ENCODE data around the gene CLDN5. TPM values are rescaled to one million over a fixed set of nuclear protein-coding genes. Genes with fewer than 3 reads are reported as not detected.

Gene CLDN5
- total and polyA plus RNA-seq, 2 donors (not counting 1 experiment from before 2014, with no cell fraction given) = not detected

DNA sequence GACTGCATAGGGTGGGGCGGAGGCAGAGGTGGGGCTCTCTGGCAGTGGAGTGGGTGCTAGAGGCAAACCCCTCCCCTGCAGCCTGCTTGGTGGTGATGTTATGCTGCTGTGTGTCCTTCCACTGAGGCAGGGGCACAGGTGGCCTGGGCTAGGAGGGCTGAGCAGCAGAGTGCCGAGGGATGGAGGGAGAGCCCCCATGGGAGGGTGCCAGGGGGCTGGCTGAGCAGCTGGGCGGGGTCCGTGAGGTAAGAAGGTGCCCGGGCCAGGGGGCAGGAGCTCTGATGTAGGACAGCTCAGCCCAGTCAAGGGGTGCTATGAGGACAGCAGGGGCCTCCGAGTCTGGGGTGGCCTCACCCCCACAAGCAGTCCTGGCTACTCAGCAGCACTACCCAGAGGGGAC is 4.2 kb downstream of the CLDN5 start:
- Histone ChIP-seq H2AFZ (ENCODE audit: insufficient read depth, low read depth, low read length, poor library complexity, severe bottlenecking) (no peak overlapping the region), H3K79me2 (ENCODE audit: control insufficient read depth, insufficient read depth, low read length) (no peaks in the 10 kb centered on the region), H3K4me2 (replicated peaks; ENCODE audit: low read depth, low read length, poor library complexity, severe bottlenecking) (no peak overlapping the region), H3K4me1 (ENCODE audit: control insufficient read depth in 2 of 2, insufficient read depth in 2 of 2, low read length in 2 of 2) (peaks cover 8 to 18% of the 10 kb centered on the region in 2 donors), H3K4me3 (ENCODE audit: control extremely low read depth in 1 of 5, extremely low read depth in 1 of 5, insufficient read depth in 1 of 5, low read depth in 2 of 5, low read length in 4 of 5) (no peak overlapping the region), H3K9ac (ENCODE audit: low read length) (no peak overlapping the region), H3K27me3 (replicated peaks in 1 of 4; ENCODE audit: control extremely low read depth in 1 of 4, control insufficient read depth in 3 of 4, insufficient read depth in 4 of 4, low read length in 3 of 4) (peaks cover 0 to 23% (median 2%) of the 10 kb centered on the region in 4 experiments), H4K20me1 (ENCODE audit: control insufficient read depth, insufficient read depth, low read length, poor library complexity, severe bottlenecking) (no peaks in the 10 kb centered on the region), H3K9me3 (ENCODE audit: control extremely low read depth in 1 of 3, control insufficient read depth in 2 of 3, insufficient read depth in 1 of 3, low read length in 2 of 3) (peaks cover 0 to 2% (median 0%) of the 10 kb centered on the region in 3 donors), H3K36me3 (replicated peaks in 1 of 2; ENCODE audit: control extremely low read depth in 1 of 2, control insufficient read depth in 1 of 2, extremely low read depth in 1 of 2, insufficient read depth in 2 of 2, low read length in 1 of 2) (no peaks in the 10 kb centered on the region), H3K27ac (ENCODE audit: low read length in 2 of 2) (no peak overlapping the region)
- ATAC-seq (ENCODE audit: low read depth) (no peak), DNase-seq (no peak)
- Mint-ChIP-seq H3K9me3 (ENCODE audit: insufficient read depth) (no peaks in the 10 kb centered on the region), H3K27ac (no peak overlapping the region), H3K27me3 (peaks cover 5% of the 10 kb centered on the region), H3K4me1 (peaks cover 11% of the 10 kb centered on the region), H3K4me3 (no peak overlapping the region)
- intact Hi-C loops (cut with micrococcal nuclease) = no loop called here
- WGBS (ENCODE audit: insufficient coverage) = 98% methylated on average over 6 of the region's 6 CpGs
- ChIA-PET POLR2A (no interaction called here), CTCF (no interaction called here)
- TF ChIP-seq, protein P1, sequence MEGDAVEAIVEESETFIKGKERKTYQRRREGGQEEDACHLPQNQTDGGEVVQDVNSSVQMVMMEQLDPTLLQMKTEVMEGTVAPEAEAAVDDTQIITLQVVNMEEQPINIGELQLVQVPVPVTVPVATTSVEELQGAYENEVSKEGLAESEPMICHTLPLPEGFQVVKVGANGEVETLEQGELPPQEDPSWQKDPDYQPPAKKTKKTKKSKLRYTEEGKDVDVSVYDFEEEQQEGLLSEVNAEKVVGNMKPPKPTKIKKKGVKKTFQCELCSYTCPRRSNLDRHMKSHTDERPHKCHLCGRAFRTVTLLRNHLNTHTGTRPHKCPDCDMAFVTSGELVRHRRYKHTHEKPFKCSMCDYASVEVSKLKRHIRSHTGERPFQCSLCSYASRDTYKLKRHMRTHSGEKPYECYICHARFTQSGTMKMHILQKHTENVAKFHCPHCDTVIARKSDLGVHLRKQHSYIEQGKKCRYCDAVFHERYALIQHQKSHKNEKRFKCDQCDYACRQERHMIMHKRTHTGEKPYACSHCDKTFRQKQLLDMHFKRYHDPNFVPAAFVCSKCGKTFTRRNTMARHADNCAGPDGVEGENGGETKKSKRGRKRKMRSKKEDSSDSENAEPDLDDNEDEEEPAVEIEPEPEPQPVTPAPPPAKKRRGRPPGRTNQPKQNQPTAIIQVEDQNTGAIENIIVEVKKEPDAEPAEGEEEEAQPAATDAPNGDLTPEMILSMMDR (IDR thresholded peaks at IDR 0.05) = no peak
- TF ChIP-seq EZH2 (IDR thresholded peaks at IDR 0.05; ENCODE audit: borderline replicate concordance, insufficient read depth, low read depth, low read length, poor library complexity, severe bottlenecking) = no peak

DNA sequence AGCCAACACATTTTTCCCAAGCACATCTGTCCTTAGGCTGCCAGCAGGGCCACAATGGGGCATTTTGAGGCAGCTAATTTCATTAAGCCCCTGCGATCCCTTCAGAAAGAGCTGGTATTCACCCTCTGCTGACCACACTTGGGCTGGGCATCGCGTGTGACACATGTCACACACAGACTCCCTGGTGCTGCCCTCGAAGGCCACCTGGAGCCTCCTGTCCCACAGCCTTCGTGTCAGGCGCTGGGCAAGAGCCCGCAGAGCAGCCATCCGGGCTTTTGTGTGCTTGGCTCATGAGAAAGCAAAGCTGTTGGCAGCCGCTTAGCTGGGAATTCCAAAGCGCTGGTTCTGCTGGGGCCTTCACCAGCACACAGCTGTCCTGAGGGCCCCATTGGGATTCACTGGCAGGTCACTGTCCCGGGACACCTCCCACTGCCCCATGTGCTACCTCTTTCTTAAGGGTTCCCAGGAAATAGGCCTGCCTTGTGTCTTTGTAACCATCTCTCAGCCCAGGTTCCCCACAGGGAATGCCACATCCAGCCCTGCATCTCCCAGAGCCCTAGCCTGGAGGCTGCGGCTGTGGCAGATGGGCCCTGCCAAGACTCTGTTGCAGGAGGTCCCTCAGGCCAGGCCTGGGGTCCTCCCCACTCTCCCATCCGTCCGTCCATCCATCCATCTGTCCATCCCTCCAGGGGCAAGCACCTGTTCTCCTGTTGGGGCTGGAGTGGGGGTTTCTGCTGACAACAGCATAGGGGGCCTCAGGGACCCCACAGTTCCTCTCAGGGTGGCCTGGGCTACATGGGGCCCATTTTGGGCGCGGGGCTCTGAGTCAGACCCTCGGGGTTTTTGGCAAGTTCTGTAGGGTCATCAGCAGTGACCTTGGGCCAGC is 4.9 kb downstream of the CLDN5 start:
- H3K9me3 Mint-ChIP-seq (ENCODE audit: insufficient read depth) = no peaks in the 10 kb centered on the region
- CTCF ChIA-PET = no interaction called here
- peaks cover 7% of the 10 kb centered on the region for H3K4me1 Mint-ChIP-seq
- H3K27me3 Mint-ChIP-seq = no peaks in the 10 kb centered on the region
- Histone ChIP-seq H3K9me3 (ENCODE audit: control extremely low read depth in 1 of 3, control insufficient read depth in 2 of 3, insufficient read depth in 1 of 3, low read length in 2 of 3) (peaks cover 0 to 4% (median 0%) of the 10 kb centered on the region in 3 donors), H3K4me1 (ENCODE audit: control insufficient read depth in 2 of 2, insufficient read depth in 2 of 2, low read length in 2 of 2) (peaks cover under 1 to 11% of the 10 kb centered on the region in 2 donors), H3K36me3 (replicated peaks in 1 of 2; ENCODE audit: control extremely low read depth in 1 of 2, control insufficient read depth in 1 of 2, extremely low read depth in 1 of 2, insufficient read depth in 2 of 2, low read length in 1 of 2) (no peaks in the 10 kb centered on the region), H3K27me3 (replicated peaks in 1 of 4; ENCODE audit: control extremely low read depth in 1 of 4, control insufficient read depth in 3 of 4, insufficient read depth in 4 of 4, low read length in 3 of 4) (peaks cover 0 to 16% (median 0%) of the 10 kb centered on the region in 4 experiments), H3K27ac (ENCODE audit: low read length in 2 of 2) (no peak overlapping the region), H3K9ac (ENCODE audit: low read length) (no peak overlapping the region), H3K4me3 (ENCODE audit: control extremely low read depth in 1 of 5, extremely low read depth in 1 of 5, insufficient read depth in 1 of 5, low read depth in 2 of 5, low read length in 4 of 5) (no peak overlapping the region), H2AFZ (ENCODE audit: insufficient read depth, low read depth, low read length, poor library complexity, severe bottlenecking) (no peak overlapping the region), H3K79me2 (ENCODE audit: control insufficient read depth, insufficient read depth, low read length) (no peaks in the 10 kb centered on the region), H4K20me1 (ENCODE audit: control insufficient read depth, insufficient read depth, low read length, poor library complexity, severe bottlenecking) (no peaks in the 10 kb centered on the region), H3K4me2 (replicated peaks; ENCODE audit: low read depth, low read length, poor library complexity, severe bottlenecking) (no peak overlapping the region)
- POLR2A ChIA-PET = no interaction called here
- no peak for DNase-seq
- H3K4me3 Mint-ChIP-seq = no peak overlapping the region
- no peak for ATAC-seq (ENCODE audit: low read depth)
- intact Hi-C loops (cut with micrococcal nuclease) = no loop called here
- H3K27ac Mint-ChIP-seq = no peak overlapping the region
- WGBS (ENCODE audit: insufficient coverage) = 99% methylated on average over 14 of the region's 17 CpGs
- no peak for TF ChIP-seq EZH2 (IDR thresholded peaks at IDR 0.05; ENCODE audit: borderline replicate concordance, insufficient read depth, low read depth, low read length, poor library complexity, severe bottlenecking)
- TF ChIP-seq, protein P1 (IDR thresholded peaks at IDR 0.05) = no peak
